ENCODE results near the gene ANXA4. TPM values are rescaled to one million over a fixed set of nuclear protein-coding genes. Genes with fewer than 3 reads are reported as not detected.

ANXA4 gene
- total and polyA plus RNA-seq, 2 experiments from 2014 or later: 6.7 to 11.5 TPM

DNA sequence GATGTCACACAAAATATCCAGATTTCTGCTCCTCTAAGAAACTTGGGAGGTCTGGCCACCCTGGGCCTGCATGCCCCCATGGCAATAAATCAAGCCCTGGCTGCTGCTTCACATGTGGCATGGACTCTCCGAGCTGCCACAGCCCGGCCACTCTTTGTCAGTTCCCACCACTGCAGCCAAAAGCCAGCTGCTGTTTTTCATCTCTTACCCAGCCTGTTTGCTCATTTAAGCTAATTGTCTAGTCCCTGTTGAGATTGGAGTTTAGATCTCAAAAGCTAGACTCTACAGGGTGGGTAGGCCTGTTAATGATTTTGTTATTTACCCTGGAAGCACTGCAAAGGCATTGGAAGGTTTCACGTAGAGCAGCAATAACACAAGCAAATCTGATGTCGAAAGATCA lies 20.9 kb upstream of the ANXA4 start:
- no peaks in the 10 kb centered on the region for H3K36me3 ChIP-seq (ENCODE audit: insufficient read depth)
- peaks cover 34% of the 10 kb centered on the region for H3K4me1 Mint-ChIP-seq
- DNase-seq (ENCODE audit: low spot score) (no peak), ATAC-seq (no peak)
- H3K27ac Mint-ChIP-seq: no peak overlapping the region
- no peaks in the 10 kb centered on the region for H3K36me3 Mint-ChIP-seq (ENCODE audit: low read depth)
- no peaks in the 10 kb centered on the region for H3K9me2 ChIP-seq (ENCODE audit: insufficient read depth)
- H3K79me2 ChIP-seq (replicated peaks; ENCODE audit: insufficient read depth): no peaks in the 10 kb centered on the region
- no peaks in the 10 kb centered on the region for H3K9me3 Mint-ChIP-seq
- peaks cover 28% of the 10 kb centered on the region for H3K4me1 ChIP-seq (ENCODE audit: insufficient read depth)
- peak overlapping the region; percentile 56; the same call in 1 of the 2 replicates for H2AFZ ChIP-seq
- no peak overlapping the region for H3K4me3 Mint-ChIP-seq
- no peak overlapping the region for H3K27ac ChIP-seq (ENCODE audit: low read depth)
- TF ChIP-seq STAT1 (IDR thresholded peaks at IDR 0.05; ENCODE audit: unreplicated experiment) (no peak), EZH2 (IDR thresholded peaks at IDR 0.05; ENCODE audit: low read depth, unreplicated experiment) (no peak), NANOG (IDR thresholded peaks at IDR 0.05; ENCODE audit: borderline replicate concordance) (no peak), POLR2AphosphoS5 (IDR thresholded peaks at IDR 0.05; ENCODE audit: low read depth) (no peak), ZNF331 (CRISPR knock-in tag; IDR thresholded peaks at IDR 0.05; ENCODE audit: low read depth) (no peak), CREB1 (CRISPR knock-in tag; IDR thresholded peaks at IDR 0.05; ENCODE audit: low read depth) (no peak), ZNF114 (CRISPR knock-in tag; IDR thresholded peaks at IDR 0.05) (no peak)
- TF ChIP-seq, protein P1, sequence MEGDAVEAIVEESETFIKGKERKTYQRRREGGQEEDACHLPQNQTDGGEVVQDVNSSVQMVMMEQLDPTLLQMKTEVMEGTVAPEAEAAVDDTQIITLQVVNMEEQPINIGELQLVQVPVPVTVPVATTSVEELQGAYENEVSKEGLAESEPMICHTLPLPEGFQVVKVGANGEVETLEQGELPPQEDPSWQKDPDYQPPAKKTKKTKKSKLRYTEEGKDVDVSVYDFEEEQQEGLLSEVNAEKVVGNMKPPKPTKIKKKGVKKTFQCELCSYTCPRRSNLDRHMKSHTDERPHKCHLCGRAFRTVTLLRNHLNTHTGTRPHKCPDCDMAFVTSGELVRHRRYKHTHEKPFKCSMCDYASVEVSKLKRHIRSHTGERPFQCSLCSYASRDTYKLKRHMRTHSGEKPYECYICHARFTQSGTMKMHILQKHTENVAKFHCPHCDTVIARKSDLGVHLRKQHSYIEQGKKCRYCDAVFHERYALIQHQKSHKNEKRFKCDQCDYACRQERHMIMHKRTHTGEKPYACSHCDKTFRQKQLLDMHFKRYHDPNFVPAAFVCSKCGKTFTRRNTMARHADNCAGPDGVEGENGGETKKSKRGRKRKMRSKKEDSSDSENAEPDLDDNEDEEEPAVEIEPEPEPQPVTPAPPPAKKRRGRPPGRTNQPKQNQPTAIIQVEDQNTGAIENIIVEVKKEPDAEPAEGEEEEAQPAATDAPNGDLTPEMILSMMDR (conservative IDR thresholded peaks at IDR 0.05; ENCODE audit: low read depth in 2 of 2): no peak
- TF ChIP-seq, protein P2, sequence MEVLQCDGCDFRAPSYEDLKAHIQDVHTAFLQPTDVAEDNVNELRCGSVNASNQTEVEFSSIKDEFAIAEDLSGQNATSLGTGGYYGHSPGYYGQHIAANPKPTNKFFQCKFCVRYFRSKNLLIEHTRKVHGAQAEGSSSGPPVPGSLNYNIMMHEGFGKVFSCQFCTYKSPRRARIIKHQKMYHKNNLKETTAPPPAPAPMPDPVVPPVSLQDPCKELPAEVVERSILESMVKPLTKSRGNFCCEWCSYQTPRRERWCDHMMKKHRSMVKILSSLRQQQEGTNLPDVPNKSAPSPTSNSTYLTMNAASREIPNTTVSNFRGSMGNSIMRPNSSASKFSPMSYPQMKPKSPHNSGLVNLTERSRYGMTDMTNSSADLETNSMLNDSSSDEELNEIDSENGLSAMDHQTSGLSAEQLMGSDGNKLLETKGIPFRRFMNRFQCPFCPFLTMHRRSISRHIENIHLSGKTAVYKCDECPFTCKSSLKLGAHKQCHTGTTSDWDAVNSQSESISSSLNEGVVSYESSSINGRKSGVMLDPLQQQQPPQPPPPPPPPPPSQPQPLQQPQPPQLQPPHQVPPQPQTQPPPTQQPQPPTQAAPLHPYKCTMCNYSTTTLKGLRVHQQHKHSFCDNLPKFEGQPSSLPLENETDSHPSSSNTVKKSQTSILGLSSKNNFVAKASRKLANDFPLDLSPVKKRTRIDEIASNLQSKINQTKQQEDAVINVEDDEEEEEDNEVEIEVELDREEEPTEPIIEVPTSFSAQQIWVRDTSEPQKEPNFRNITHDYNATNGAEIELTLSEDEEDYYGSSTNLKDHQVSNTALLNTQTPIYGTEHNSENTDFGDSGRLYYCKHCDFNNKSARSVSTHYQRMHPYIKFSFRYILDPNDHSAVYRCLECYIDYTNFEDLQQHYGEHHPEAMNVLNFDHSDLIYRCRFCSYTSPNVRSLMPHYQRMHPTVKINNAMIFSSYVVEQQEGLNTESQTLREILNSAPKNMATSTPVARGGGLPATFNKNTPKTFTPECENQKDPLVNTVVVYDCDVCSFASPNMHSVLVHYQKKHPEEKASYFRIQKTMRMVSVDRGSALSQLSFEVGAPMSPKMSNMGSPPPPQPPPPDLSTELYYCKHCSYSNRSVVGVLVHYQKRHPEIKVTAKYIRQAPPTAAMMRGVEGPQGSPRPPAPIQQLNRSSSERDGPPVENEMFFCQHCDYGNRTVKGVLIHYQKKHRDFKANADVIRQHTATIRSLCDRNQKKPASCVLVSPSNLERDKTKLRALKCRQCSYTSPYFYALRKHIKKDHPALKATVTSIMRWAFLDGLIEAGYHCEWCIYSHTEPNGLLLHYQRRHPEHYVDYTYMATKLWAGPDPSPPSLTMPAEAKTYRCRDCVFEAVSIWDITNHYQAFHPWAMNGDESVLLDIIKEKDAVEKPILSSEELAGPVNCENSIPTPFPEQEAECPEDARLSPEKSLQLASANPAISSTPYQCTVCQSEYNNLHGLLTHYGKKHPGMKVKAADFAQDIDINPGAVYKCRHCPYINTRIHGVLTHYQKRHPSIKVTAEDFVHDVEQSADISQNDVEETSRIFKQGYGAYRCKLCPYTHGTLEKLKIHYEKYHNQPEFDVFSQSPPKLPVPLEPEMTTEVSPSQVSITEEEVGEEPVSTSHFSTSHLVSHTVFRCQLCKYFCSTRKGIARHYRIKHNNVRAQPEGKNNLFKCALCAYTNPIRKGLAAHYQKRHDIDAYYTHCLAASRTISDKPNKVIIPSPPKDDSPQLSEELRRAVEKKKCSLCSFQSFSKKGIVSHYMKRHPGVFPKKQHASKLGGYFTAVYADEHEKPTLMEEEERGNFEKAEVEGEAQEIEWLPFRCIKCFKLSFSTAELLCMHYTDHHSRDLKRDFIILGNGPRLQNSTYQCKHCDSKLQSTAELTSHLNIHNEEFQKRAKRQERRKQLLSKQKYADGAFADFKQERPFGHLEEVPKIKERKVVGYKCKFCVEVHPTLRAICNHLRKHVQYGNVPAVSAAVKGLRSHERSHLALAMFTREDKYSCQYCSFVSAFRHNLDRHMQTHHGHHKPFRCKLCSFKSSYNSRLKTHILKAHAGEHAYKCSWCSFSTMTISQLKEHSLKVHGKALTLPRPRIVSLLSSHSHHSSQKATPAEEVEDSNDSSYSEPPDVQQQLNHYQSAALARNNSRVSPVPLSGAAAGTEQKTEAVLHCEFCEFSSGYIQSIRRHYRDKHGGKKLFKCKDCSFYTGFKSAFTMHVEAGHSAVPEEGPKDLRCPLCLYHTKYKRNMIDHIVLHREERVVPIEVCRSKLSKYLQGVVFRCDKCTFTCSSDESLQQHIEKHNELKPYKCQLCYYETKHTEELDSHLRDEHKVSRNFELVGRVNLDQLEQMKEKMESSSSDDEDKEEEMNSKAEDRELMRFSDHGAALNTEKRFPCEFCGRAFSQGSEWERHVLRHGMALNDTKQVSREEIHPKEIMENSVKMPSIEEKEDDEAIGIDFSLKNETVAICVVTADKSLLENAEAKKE (CRISPR knock-in tag; IDR thresholded peaks at IDR 0.05): no peak
- TF ChIP-seq, protein P3, sequence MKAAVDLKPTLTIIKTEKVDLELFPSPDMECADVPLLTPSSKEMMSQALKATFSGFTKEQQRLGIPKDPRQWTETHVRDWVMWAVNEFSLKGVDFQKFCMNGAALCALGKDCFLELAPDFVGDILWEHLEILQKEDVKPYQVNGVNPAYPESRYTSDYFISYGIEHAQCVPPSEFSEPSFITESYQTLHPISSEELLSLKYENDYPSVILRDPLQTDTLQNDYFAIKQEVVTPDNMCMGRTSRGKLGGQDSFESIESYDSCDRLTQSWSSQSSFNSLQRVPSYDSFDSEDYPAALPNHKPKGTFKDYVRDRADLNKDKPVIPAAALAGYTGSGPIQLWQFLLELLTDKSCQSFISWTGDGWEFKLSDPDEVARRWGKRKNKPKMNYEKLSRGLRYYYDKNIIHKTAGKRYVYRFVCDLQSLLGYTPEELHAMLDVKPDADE (IDR thresholded peaks at IDR 0.05): no peak
- H3F3A ChIP-seq (replicated peaks; ENCODE audit: low read depth): peaks cover 6% of the 10 kb centered on the region; the same call in 1 of the 2 replicates
- no peak overlapping the region for H3K4me2 ChIP-seq
- H4K20me1 ChIP-seq (replicated peaks; ENCODE audit: insufficient read depth): no peaks in the 10 kb centered on the region
- no peaks in the 10 kb centered on the region for H3K27me3 ChIP-seq (ENCODE audit: insufficient read depth)
- H3K4me3 ChIP-seq: no peak overlapping the region
- peaks cover 2% of the 10 kb centered on the region for H3K27me3 Mint-ChIP-seq (ENCODE audit: insufficient read depth, low read depth, poor library complexity)
